HCEC 1CT (cell line): Measurements from ENCODE around the gene PIGL.
"Not testable (repeated sequence)": the region's sequence is repeated elsewhere in the genome, so short reads cannot be mapped to it uniquely, and the experiment has no call there.

ENCODE experiments used
- DNase-seq: peaks from one replicate; pipeline ENCODE4 v3.0.0-alpha.2; 2017

The PIGL gene

GRCh38 chr17:16222406-16222805, 5.4 kb downstream of the PIGL start:
- no peak for DNase-seq

- DNase-seq: not testable (repeated sequence)
Measured at GRCh38 chr17:16229912-16230561, 13.0 kb downstream of the PIGL start.

- no peak for DNase-seq
Measured at GRCh38 chr17:16232391-16232790, 15.4 kb downstream of the PIGL start.

- DNase-seq: no peak
Measured at GRCh38 chr17:16239931-16240330, 22.9 kb downstream of the PIGL start.

GRCh38 chr17:16241906-16242399, 24.9 kb downstream of the PIGL start:
- no peak for DNase-seq

- DNase-seq: no peak
Measured at GRCh38 chr17:16243385-16243784, 26.4 kb downstream of the PIGL start.

GRCh38 chr17:16243801-16244567, 27.0 kb downstream of the PIGL start:
- DNase-seq: no peak

- no peak for DNase-seq
Measured at GRCh38 chr17:16247586-16247984, 30.6 kb downstream of the PIGL start.

- peak; percentile 28 for DNase-seq
Measured at GRCh38 chr17:16250635-16251034, 33.6 kb downstream of the PIGL start.

GRCh38 chr17:16251043-16251442, 34.0 kb downstream of the PIGL start:
- DNase-seq: no peak

- no peak for DNase-seq
Measured at GRCh38 chr17:16251556-16251955, 34.5 kb downstream of the PIGL start.

GRCh38 chr17:16254773-16255400, 37.9 kb downstream of the PIGL start:
- no peak for DNase-seq

GRCh38 chr17:16255481-16255921, 38.5 kb downstream of the PIGL start:
- no peak for DNase-seq

- DNase-seq: no peak
Measured at GRCh38 chr17:16258901-16259300, 41.9 kb downstream of the PIGL start.

GRCh38 chr17:16259926-16260325, 42.9 kb downstream of the PIGL start:
- DNase-seq: no peak

- DNase-seq: no peak
Measured at GRCh38 chr17:16261049-16261448, 44.0 kb downstream of the PIGL start.

GRCh38 chr17:16262201-16262600, 45.2 kb downstream of the PIGL start:
- no peak for DNase-seq

- no peak for DNase-seq
Measured at GRCh38 chr17:16267174-16267573, 50.2 kb downstream of the PIGL start.

- DNase-seq: peak; percentile 70
Measured at GRCh38 chr17:16269658-16270057, 52.6 kb downstream of the PIGL start.

GRCh38 chr17:16272111-16272840, 55.3 kb downstream of the PIGL start:
- no peak for DNase-seq

GRCh38 chr17:16273499-16273898, 56.5 kb downstream of the PIGL start:
- peak; percentile 79 for DNase-seq

- DNase-seq: no peak
Measured at GRCh38 chr17:16273929-16274339, 56.9 kb downstream of the PIGL start.

GRCh38 chr17:16275024-16275423, 58.0 kb downstream of the PIGL start:
- DNase-seq: no peak
